HCT116 (cell line): ENCODE measurements around the gene DNAJB8. TPM values are rescaled to one million over a fixed set of nuclear protein-coding genes. Genes with fewer than 3 reads are reported as not detected.
A peak's percentile ranks its signal among the peaks of the same experiment; 100 is the strongest.

ENCODE experiments used
- ATAC-seq: fragments of 200-7000 bp; cut with Tn5 transposase; 2 replicates; pipeline ENCODE4 v1.9.1; 2020; ENCODE audit warnings: mild to moderate bottlenecking, moderate library complexity
- BruUV-seq: library from RNA; stranded (reverse); fragments of 400-500 nt; replicated peaks from 2 replicates; lab custom pipeline; 2021; lab: Mats Ljungman, UMichigan
- CTCF ChIA-PET: fragments of 300-600 bp; sonication (Branson Sonifier 250); formaldehyde crosslinking; loops from one replicate; lab custom pipeline; 2021; ENCODE audit warnings: antibody characterized with exemption; lab: Charles Lee
- POLR2A ChIA-PET: fragments of 300-600, 350-600 bp; sonication (Branson Sonifier 250); formaldehyde crosslinking; loops from one replicate; lab custom pipeline; 2021; ENCODE audit warnings: antibody characterized with exemption; lab: Charles Lee
- RAD21 ChIA-PET, 2 experiments: fragments of 300-600 bp; sonication (Branson Sonifier 250); formaldehyde crosslinking; loops; one replicate each; lab custom pipeline; 2023; ENCODE audit warnings: low total read pairs in 2 of 2; ENCODE audit not compliant: uncharacterized antibody in 2 of 2, unreplicated experiment in 2 of 2, low non-redundant PET in 1 of 2; lab: Charles Lee
- DNase-seq: peaks from one replicate; pipeline ENCODE4 v3.0.0-alpha.2; 2010; ENCODE audit warnings: low read depth, low spot score
- H2AFZ ChIP-seq: fragments of 200-600 bp; shearing (Covaris generic), sonication (generic); 2 replicates; pipeline ENCODE4 v1.6.1; 2017; ENCODE audit warnings: low read depth, mixed run types, mixed read lengths, antibody characterized with exemption, low read length; ENCODE audit not compliant: poor library complexity, severe bottlenecking
- H3K27ac ChIP-seq: 2 replicates; pipeline ENCODE4 v1.5.1; 2012; ENCODE audit warnings: low read depth, low read length
- H3K27me3 ChIP-seq: fragments of 200-600 bp; sonication (generic); 2 replicates; pipeline ENCODE4 v1.6.1; 2016; ENCODE audit warnings: mixed run types, low read length, mixed read lengths; ENCODE audit not compliant: insufficient read depth
- H3K36me3 ChIP-seq, 2 experiments: fragments of 200-500 bp in 1 of 2; fragments of 200-600 bp in 1 of 2; sonication (Bioruptor generic) in 1 of 2; sonication (generic) in 1 of 2; 2 replicates each; pipeline versions ENCODE4 v1.5.1 to v1.6.1; 2014 to 2016; ENCODE audit warnings: low read length in 2 of 2, inconsistent platforms in 1 of 2, mixed read lengths in 1 of 2, mixed run types in 1 of 2; ENCODE audit not compliant: insufficient read depth in 2 of 2, control insufficient read depth in 1 of 2
- H3K4me1 ChIP-seq, 2 experiments: fragments of 200-600 bp in 1 of 2; sonication (generic) in 1 of 2; 2 replicates each; pipeline versions ENCODE4 v1.5.1 to v1.6.1; 2012 to 2017; ENCODE audit warnings: low read length in 2 of 2, inconsistent platforms in 1 of 2, mild to moderate bottlenecking in 1 of 2, mixed read lengths in 1 of 2, mixed run types in 1 of 2, moderate library complexity in 1 of 2; ENCODE audit not compliant: insufficient read depth in 2 of 2, control insufficient read depth in 1 of 2
- H3K4me2 ChIP-seq: fragments of 200-600 bp; sonication (generic); 2 replicates; pipeline ENCODE4 v1.6.1; 2017; ENCODE audit warnings: mixed run types, low read length, mixed read lengths
- H3K4me3 ChIP-seq, 2 experiments: fragments of 200-600 bp in 1 of 2; sonication (generic) in 1 of 2; replicated peaks in 1 of 2; 2 replicates each; pipeline ENCODE4 v1.5.1; 2011 to 2016; ENCODE audit warnings: low read length in 2 of 2, control low read depth in 1 of 2, low read depth in 1 of 2, mild to moderate bottlenecking in 1 of 2, mixed read lengths in 1 of 2, mixed run types in 1 of 2
- H3K79me2 ChIP-seq: fragments of 200-600 bp; sonication (generic); 2 replicates; pipeline ENCODE4 v1.6.1; 2017; ENCODE audit warnings: mild to moderate bottlenecking, mixed run types, low read length, moderate library complexity, mixed read lengths; ENCODE audit not compliant: insufficient read depth
- H3K9ac ChIP-seq: fragments of 200-600 bp; sonication (generic); 2 replicates; pipeline ENCODE4 v1.6.1; 2016; ENCODE audit warnings: low read length, mixed read lengths
- H3K9me2 ChIP-seq: fragments of 200-600 bp; sonication (generic), shearing (Covaris generic); 2 replicates; pipeline ENCODE4 v1.6.1; 2017; ENCODE audit warnings: mixed run types, mild to moderate bottlenecking, moderate library complexity; ENCODE audit not compliant: insufficient read depth
- H3K9me3 ChIP-seq, 2 experiments: fragments of 200-500 bp in 1 of 2; fragments of 200-600 bp in 1 of 2; sonication (Bioruptor generic) in 1 of 2; sonication (generic) in 1 of 2; 2 replicates each; pipeline ENCODE4 v1.6.1; 2014 to 2017; ENCODE audit warnings: low read length in 2 of 2, mixed read lengths in 2 of 2, inconsistent platforms in 1 of 2, low read depth in 1 of 2, mild to moderate bottlenecking in 1 of 2, mixed run types in 1 of 2, moderate library complexity in 1 of 2; ENCODE audit not compliant: control insufficient read depth in 1 of 2, insufficient read depth in 1 of 2
- H4K20me1 ChIP-seq: fragments of 200-600 bp; sonication (generic), shearing (Covaris generic); 2 replicates; pipeline ENCODE4 v1.6.1; 2017; ENCODE audit warnings: mixed run types, mild to moderate bottlenecking, moderate library complexity; ENCODE audit not compliant: insufficient read depth
- CEBPB ChIP-seq: IDR thresholded peaks from 2 replicates; pipeline ENCODE4 v1.6.1; 2012; ENCODE audit warnings: low read depth
- EGR1 ChIP-seq: IDR thresholded peaks from 2 replicates; pipeline ENCODE4 v1.6.1; 2012; ENCODE audit warnings: low read depth
- ELF1 ChIP-seq: IDR thresholded peaks from 2 replicates; pipeline ENCODE4 v1.6.1; 2012; ENCODE audit warnings: low read depth, borderline replicate concordance
- JUND ChIP-seq: IDR thresholded peaks from 2 replicates; pipeline ENCODE4 v1.6.1; 2012
- MAX ChIP-seq: IDR thresholded peaks from 2 replicates; pipeline ENCODE4 v1.6.1; 2012
- RAD21 ChIP-seq: IDR thresholded peaks from 2 replicates; pipeline ENCODE4 v1.6.1; 2012; ENCODE audit warnings: low read depth, mild to moderate bottlenecking
- SIN3A ChIP-seq: IDR thresholded peaks from 2 replicates; pipeline ENCODE4 v1.6.1; 2012; ENCODE audit warnings: low read depth
- SP1 ChIP-seq: IDR thresholded peaks from 2 replicates; pipeline ENCODE4 v1.6.1; 2012; ENCODE audit warnings: low read depth
- TCF7L2 ChIP-seq: IDR thresholded peaks from 2 replicates; pipeline ENCODE4 v1.7.0; 2011; ENCODE audit warnings: borderline replicate concordance, inconsistent platforms; ENCODE audit not compliant: insufficient read depth, insufficient read length; ENCODE audit errors: extremely low read depth
- YY1 ChIP-seq: IDR thresholded peaks from 2 replicates; pipeline ENCODE4 v1.6.1; 2011; ENCODE audit warnings: low read length, low read depth, moderate library complexity, mild to moderate bottlenecking; ENCODE audit not compliant: insufficient replicate concordance; ENCODE audit errors: extremely low read depth
- intact Hi-C: fragments of 100-400 bp; cut with micrococcal nuclease; formaldehyde crosslinking; loops from 2 replicates; pipeline ENCODE4 v1.10.0; 2022
- total RNA-seq: library from RNA; stranded (reverse); gene quantifications from one replicate; pipeline ENCODE4 v1.2.1, GENCODE V29; 2021; ENCODE audit not compliant: unreplicated experiment

The DNAJB8 gene
- total RNA-seq, 1 experiment from 2014 or later: not detected

- BruUV-seq: TSS peak; percentile 4
- no peak for ATAC-seq
- POLR2A ChIA-PET: no interaction called here
Observed at GRCh38 chr3:128502712-128503111, 36.0 kb upstream of the DNAJB8 start.

GRCh38 chr3:128501431-128501830, 34.7 kb upstream of the DNAJB8 start:
- CTCF ChIA-PET: no interaction called here
- no peak overlapping the region for H2AFZ ChIP-seq
- no peaks in the 10 kb centered on the region for H4K20me1 ChIP-seq
- no TSS peak for BruUV-seq
- no peak overlapping the region for H3K4me3 ChIP-seq
- peaks cover 0 to 22% of the 10 kb centered on the region in 2 experiments; a peak in 2 of 4 replicates for H3K4me1 ChIP-seq
- TF ChIP-seq ELF1: no peak
- TF ChIP-seq SP1: no peak
- no peak for TF ChIP-seq TCF7L2
- no peak for TF ChIP-seq CEBPB
- no peak for TF ChIP-seq SIN3A
- no peak for ATAC-seq
- RAD21 ChIA-PET: no interaction called here
- H3K36me3 ChIP-seq: no peaks in the 10 kb centered on the region
- intact Hi-C loops: loop anchor here (5.0 kb wide), 1 partner anchor 74 kb away; no protein-coding TSS in a partner anchor
- H3K9ac ChIP-seq: no peak overlapping the region
- no peaks in the 10 kb centered on the region for H3K9me2 ChIP-seq
- H3K79me2 ChIP-seq: no peaks in the 10 kb centered on the region
- no peaks in the 10 kb centered on the region for H3K27me3 ChIP-seq
- no peak overlapping the region for H3K27ac ChIP-seq
- no peaks in the 10 kb centered on the region for H3K9me3 ChIP-seq
- no peak for DNase-seq
- no peak overlapping the region for H3K4me2 ChIP-seq
- POLR2A ChIA-PET: no interaction called here

More at GRCh38 chr3:128502712-128503111, 36.0 kb upstream of the DNAJB8 start:
- no peak for TF ChIP-seq RAD21
- TF ChIP-seq YY1: no peak
- TF ChIP-seq JUND: no peak
- no peak for TF ChIP-seq ELF1
- TF ChIP-seq SIN3A: no peak
- no peak for TF ChIP-seq EGR1
- no peak for TF ChIP-seq MAX
- H3K79me2 ChIP-seq: no peaks in the 10 kb centered on the region
- H3K9ac ChIP-seq: no peak overlapping the region
- H3K9me3 ChIP-seq: no peaks in the 10 kb centered on the region
- H2AFZ ChIP-seq: no peak overlapping the region
- H3K9me2 ChIP-seq: no peaks in the 10 kb centered on the region
- intact Hi-C loops: loop anchor here (2.0 to 5.0 kb wide), 2 partner anchors 75 to 332 kb away; no protein-coding TSS in a partner anchor
- H3K4me2 ChIP-seq: no peak overlapping the region
- H3K36me3 ChIP-seq: no peaks in the 10 kb centered on the region
- peaks cover 0 to 22% of the 10 kb centered on the region in 2 experiments; a peak in 2 of 4 replicates for H3K4me1 ChIP-seq
- H3K27me3 ChIP-seq: no peaks in the 10 kb centered on the region
- H3K4me3 ChIP-seq: no peak overlapping the region
- CTCF ChIA-PET: interaction anchor here (0.8 to 1.0 kb wide), 2 partner anchors 14 to 82 kb away, joined by 3 read pairs; no protein-coding TSS in a partner anchor
- no peak overlapping the region for H3K27ac ChIP-seq
- RAD21 ChIA-PET: no interaction called here
- no peak for DNase-seq
- no peaks in the 10 kb centered on the region for H4K20me1 ChIP-seq
